GM18951 (cell line): ENCODE data around the gene GPR83.

ENCODE experiments used
- POLR2A ChIP-seq: IDR thresholded peaks from 4 replicates; pipeline ENCODE4 v1.6.1; 2011; ENCODE audit warnings: mild to moderate bottlenecking; ENCODE audit not compliant: insufficient read length, insufficient read depth; ENCODE audit errors: extremely low read depth
- in situ Hi-C: fragments of 300-500 bp; cut with MboI; formaldehyde crosslinking; loops from one replicate; pipeline ENCODE4 v1.12.0; 2022; ENCODE audit warnings: low sequenced_read_pairs, mixed read lengths, inconsistent platforms; ENCODE audit not compliant: unreplicated experiment

Gene GPR83

GRCh38 chr11:94332814-94333213, 68.4 kb downstream of the GPR83 start:
- TF ChIP-seq POLR2A, result no peak
- in situ Hi-C loops, result no loop called here

DNA sequence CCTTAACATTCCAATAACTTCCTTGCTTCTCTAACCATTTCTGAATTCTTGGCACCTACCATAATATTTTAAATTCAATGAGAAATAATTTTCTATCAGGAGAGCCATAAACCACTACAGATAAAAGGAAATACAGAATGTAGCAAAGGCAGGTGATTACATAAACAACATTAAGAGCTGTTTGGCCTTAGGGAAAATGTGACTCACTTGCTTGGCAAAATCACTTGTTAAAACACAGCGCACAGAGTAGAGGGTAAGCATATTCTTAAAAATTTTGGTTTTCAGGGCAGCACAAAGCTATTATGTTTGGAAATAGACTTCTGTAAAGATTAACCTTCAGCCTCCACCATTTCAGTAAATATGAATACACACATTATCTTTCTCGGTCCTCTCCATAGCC, 70.4 kb downstream of the GPR83 start:
- in situ Hi-C loops, result no loop called here
- TF ChIP-seq POLR2A, result no peak

DNA sequence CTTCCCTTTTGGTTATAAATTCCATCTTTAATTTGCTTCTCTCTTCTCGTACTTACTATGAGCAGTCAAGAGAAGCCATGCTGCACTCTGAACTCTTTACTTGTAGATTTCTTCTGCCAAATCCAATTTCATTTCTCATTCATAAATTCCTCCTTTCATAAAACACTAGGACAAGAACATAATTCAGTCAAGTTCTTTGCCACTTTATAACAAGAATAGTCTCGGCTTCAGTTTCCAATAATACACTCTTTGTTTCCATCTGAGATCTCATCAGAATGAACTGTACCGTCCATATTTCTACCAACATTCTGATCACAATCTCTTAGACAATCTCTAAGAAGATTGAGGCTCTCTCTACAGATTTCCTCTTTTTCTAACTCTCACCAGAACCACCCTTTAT, 71.7 kb downstream of the GPR83 start:
- in situ Hi-C loops, result no loop called here
- no peak for TF ChIP-seq POLR2A

DNA sequence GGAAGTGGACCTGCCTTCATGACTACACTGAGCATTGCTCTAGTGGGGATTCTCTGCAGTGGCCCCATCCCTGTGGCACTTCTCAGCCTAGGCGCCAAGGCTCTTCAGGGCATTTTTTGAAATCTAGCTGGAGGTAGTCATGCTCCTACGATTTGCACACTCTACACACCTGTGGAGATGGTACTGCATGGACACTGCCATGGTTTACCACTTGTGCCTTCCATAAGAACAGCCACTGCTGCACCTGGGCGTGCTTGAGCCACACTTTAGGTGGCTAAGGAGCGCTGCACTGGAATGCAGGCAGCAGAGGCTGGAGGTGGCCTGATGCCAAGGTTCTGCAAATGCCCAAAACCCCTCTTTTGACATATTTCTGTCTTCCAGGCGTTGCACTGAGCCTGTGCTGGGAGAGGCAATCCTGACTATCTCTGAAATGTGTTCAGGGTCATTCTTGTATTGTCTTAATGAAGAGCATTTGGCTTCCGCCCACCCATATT, 72.6 kb downstream of the GPR83 start:
- no peak for TF ChIP-seq POLR2A
- in situ Hi-C loops, result no loop called here
